SK-N-SH (cell line): ENCODE measurements around the gene DHPS. TPM values are rescaled to one million over a fixed set of nuclear protein-coding genes. Genes with fewer than 3 reads are reported as not detected.

Experiments
- CTCF ChIA-PET: fragments of 300-600, 350-600 bp; formaldehyde crosslinking; extraction: SDS; loops from one replicate; lab custom pipeline; 2021; lab: Yijun Ruan, JAX
- POLR2A ChIA-PET: fragments of 350-600 bp; sonication (Branson Sonifier 250); formaldehyde crosslinking; extraction: SDS; loops from one replicate; lab custom pipeline; 2020; ENCODE audit warnings: antibody characterized with exemption, inconsistent platforms; lab: Yijun Ruan, JAX
- DNase-seq: peaks from one replicate; pipeline ENCODE4 v3.0.0; 2012
- H2AFZ ChIP-seq: fragments of 200-600 bp; sonication (generic); 2 replicates; pipeline ENCODE4 v1.8.1; 2016; ENCODE audit warnings: antibody characterized with exemption, mild to moderate bottlenecking, low read depth
- H3F3A ChIP-seq: fragments of 200-600 bp; sonication (generic); replicated peaks from 2 replicates; pipeline ENCODE3; 2016; ENCODE audit warnings: antibody characterized with exemption, mild to moderate bottlenecking; ENCODE audit not compliant: insufficient read depth
- H3K27ac ChIP-seq, 2 experiments: fragments of 200-500 bp in 1 of 2; fragments of 200-600 bp in 1 of 2; sonication (Bioruptor generic) in 1 of 2; sonication (generic), shearing (Covaris generic) in 1 of 2; 2 replicates each; pipeline versions ENCODE4 v1.5.1 to v1.6.1; 2014 to 2016; ENCODE audit warnings: low read depth in 2 of 2, inconsistent platforms in 1 of 2, low read length in 1 of 2, mild to moderate bottlenecking in 1 of 2, mixed read lengths in 1 of 2
- H3K27me3 ChIP-seq: fragments of 200-600 bp; sonication (generic), shearing (Covaris generic); 2 replicates; pipeline ENCODE4 v1.6.1; 2016; ENCODE audit warnings: mixed run types; ENCODE audit not compliant: insufficient read depth
- H3K36me3 ChIP-seq, 2 experiments: fragments of 200-500 bp in 1 of 2; fragments of 200-600 bp in 1 of 2; sonication (Bioruptor generic) in 1 of 2; sonication (generic) in 1 of 2; replicated peaks in 1 of 2; 2 replicates each; pipeline versions ENCODE3 to v1.5.1; 2014 to 2016; ENCODE audit warnings: low read length in 1 of 2, mild to moderate bottlenecking in 1 of 2; ENCODE audit not compliant: insufficient read depth in 2 of 2, control insufficient read depth in 1 of 2
- H3K4me1 ChIP-seq, 2 experiments: fragments of 200-500 bp in 1 of 2; fragments of 200-600 bp in 1 of 2; sonication (Bioruptor generic) in 1 of 2; sonication (generic), shearing (Covaris generic) in 1 of 2; 2 replicates each; pipeline versions ENCODE4 v1.5.1 to v1.6.1; 2014 to 2016; ENCODE audit warnings: low read depth in 1 of 2, low read length in 1 of 2, mixed run types in 1 of 2; ENCODE audit not compliant: insufficient read depth in 2 of 2, control insufficient read depth in 1 of 2
- H3K4me2 ChIP-seq: fragments of 200-600 bp; sonication (generic), shearing (Covaris generic); 2 replicates; pipeline ENCODE4 v1.6.1; 2017; ENCODE audit warnings: mixed run types
- H3K4me3 ChIP-seq, 2 experiments: fragments of 200-500 bp in 1 of 2; fragments of 200-600 bp in 1 of 2; sonication (Bioruptor generic) in 1 of 2; sonication (generic), shearing (Covaris generic) in 1 of 2; 2 replicates each; pipeline versions ENCODE4 v1.5.1 to v1.8.1; 2014 to 2016; ENCODE audit warnings: low read depth in 2 of 2, inconsistent platforms in 1 of 2, low read length in 1 of 2, mild to moderate bottlenecking in 1 of 2, mixed read lengths in 1 of 2, moderate library complexity in 1 of 2
- H3K79me2 ChIP-seq: fragments of 200-600 bp; sonication (generic); 2 replicates; pipeline ENCODE4 v1.8.1; 2017; ENCODE audit warnings: mild to moderate bottlenecking; ENCODE audit not compliant: insufficient read depth
- H3K9ac ChIP-seq: fragments of 200-600 bp; sonication (generic); 2 replicates; pipeline ENCODE4 v1.6.1; 2017; ENCODE audit warnings: mixed run types
- H3K9me2 ChIP-seq: fragments of 200-600 bp; sonication (generic); 2 replicates; pipeline ENCODE4 v1.6.1; 2017; ENCODE audit warnings: mixed run types
- H3K9me3 ChIP-seq: fragments of 200-600 bp; sonication (generic); 2 replicates; pipeline ENCODE4 v1.6.1; 2017; ENCODE audit warnings: mixed run types, mild to moderate bottlenecking, moderate library complexity
- H4K20me1 ChIP-seq: fragments of 200-600 bp; sonication (generic); 2 replicates; pipeline ENCODE4 v1.6.1; 2017; ENCODE audit warnings: mild to moderate bottlenecking, mixed run types; ENCODE audit not compliant: insufficient read depth
- CHD2 ChIP-seq: fragments of 150-350 bp; IDR thresholded peaks from 2 replicates; pipeline ENCODE4 v1.6.1; 2018; ENCODE audit warnings: low read length; ENCODE audit not compliant: partially characterized antibody
- CTCF ChIP-seq: fragments of 200-600 bp; sonication (generic); IDR thresholded peaks from 2 replicates; pipeline ENCODE4 v1.6.1; 2017; ENCODE audit warnings: antibody characterized with exemption, mild to moderate bottlenecking, moderate library complexity
- ELF1 ChIP-seq: IDR thresholded peaks from 2 replicates; pipeline ENCODE4 v1.4.0; 2012
- EZH2phosphoT487 ChIP-seq: fragments of 200-600 bp; sonication (generic); IDR thresholded peaks from 2 replicates; pipeline ENCODE4 v1.6.1; 2017; ENCODE audit warnings: low read depth, mixed run types, mild to moderate bottlenecking, antibody characterized with exemption, moderate library complexity, borderline replicate concordance
- JUND ChIP-seq: IDR thresholded peaks from 2 replicates; pipeline ENCODE4 v1.4.0; 2012
- MAX ChIP-seq: IDR thresholded peaks from 2 replicates; pipeline ENCODE4 v1.4.0; 2012; ENCODE audit warnings: low read depth
- MEF2A ChIP-seq: IDR thresholded peaks from 2 replicates; pipeline ENCODE4 v1.4.0; 2012; ENCODE audit warnings: low read depth, borderline replicate concordance
- MXI1 ChIP-seq: IDR thresholded peaks from 2 replicates; pipeline ENCODE4 v1.6.1; 2012; ENCODE audit warnings: mild to moderate bottlenecking, low read depth, low read length, improper control_type of control experiment
- RAD21 ChIP-seq: IDR thresholded peaks from 2 replicates; pipeline ENCODE4 v1.6.1; 2012; ENCODE audit warnings: mild to moderate bottlenecking, low read length
- SIN3A ChIP-seq: IDR thresholded peaks from 2 replicates; pipeline ENCODE4 v1.6.1; 2012; ENCODE audit warnings: low read depth, mild to moderate bottlenecking, low read length, moderate library complexity, borderline replicate concordance
- SMC3 ChIP-seq: IDR thresholded peaks from 2 replicates; pipeline ENCODE4 v1.6.1; 2012; ENCODE audit warnings: low read depth, low read length, improper control_type of control experiment
- WGBS: methylation state at CpG from one replicate; pipeline ENCODE4 v1.1.6; 2017; ENCODE audit warnings: low lambda C conversion rate; 5-methylcytosine and 5-hydroxymethylcytosine counted together
- polyA plus RNA-seq, 3 experiments: library from polyadenylated mRNA; depleted of rRNA; stranded (reverse); fragments of >200 nt; gene quantifications; 2 replicates each; pipeline ENCODE4 v1.2.3, GENCODE V29; 2012

The DHPS gene
- polyA plus RNA-seq, 1 of the 3 experiments (the other 2 are of a cell fraction), result 179 TPM

GRCh38 chr19:12639901-12640613, 41.6 kb downstream of the DHPS start:
- 26% methylated on average over 23 of the region's 39 CpGs for WGBS
- no peaks in the 10 kb centered on the region for H3K27me3 ChIP-seq
- peak; percentile 92 for DNase-seq
- no peak overlapping the region for H3K9ac ChIP-seq
- peak overlapping the region; percentile 10; the same call in 1 of the 2 replicates for H3K4me2 ChIP-seq
- POLR2A ChIA-PET, result interaction anchor here (0.6 to 0.9 kb wide), 2 partner anchors 152 to 242 kb away, joined by 3 read pairs; no protein-coding TSS in a partner anchor
- H3F3A ChIP-seq, result no peaks in the 10 kb centered on the region
- H3K4me3 ChIP-seq, result peak overlapping the region in 1 of 2 experiments; percentile 46; a peak in 2 of 4 replicates
- no peaks in the 10 kb centered on the region for H3K9me3 ChIP-seq
- peak overlapping the region; percentile 89; the same call in 1 of the 2 replicates for H2AFZ ChIP-seq
- H3K9me2 ChIP-seq, result no peaks in the 10 kb centered on the region
- no peaks in the 10 kb centered on the region for H4K20me1 ChIP-seq
- CTCF ChIA-PET, result interaction anchor here (0.6 to 2.5 kb wide), 29 partner anchors 9 to 153 kb away, joined by 3 to 15 read pairs (median 4); partner anchors contain the start of genes MAN2B1, WDR83, ZNF490 and ZNF791
- peaks cover 0 to 5% of the 10 kb centered on the region in 2 experiments; a peak in 1 of 4 replicates for H3K4me1 ChIP-seq
- TF ChIP-seq MAX (peak; percentile 65; the same call in 1 of the 2 replicates), SMC3 (peak; percentile 22; the same call in 1 of the 2 replicates), MXI1 (peak; percentile 28; the same call in 1 of the 2 replicates), CTCF (peak; percentile 71), RAD21 (peak; percentile 51), JUND (no peak)
- no peak overlapping the region for H3K27ac ChIP-seq
- no peaks in the 10 kb centered on the region for H3K79me2 ChIP-seq
- H3K36me3 ChIP-seq, result no peaks in the 10 kb centered on the region

- Histone ChIP-seq H3K4me2 (no peak overlapping the region), H3F3A (peaks cover 5% of the 10 kb centered on the region), H3K36me3 (no peaks in the 10 kb centered on the region), H3K9me2 (no peaks in the 10 kb centered on the region), H3K4me1 (peaks cover 0 to 5% of the 10 kb centered on the region in 2 experiments; a peak in 1 of 4 replicates), H3K4me3 (no peak overlapping the region), H3K79me2 (no peaks in the 10 kb centered on the region)
- WGBS, result 86% methylated on average over 21 of the region's 22 CpGs
- no peak for TF ChIP-seq ELF1
- no peak for TF ChIP-seq EZH2phosphoT487
- no peak for TF ChIP-seq CHD2
- no peak for TF ChIP-seq JUND
- no peak for TF ChIP-seq MEF2A
- TF ChIP-seq SIN3A, result no peak
- TF ChIP-seq, all 33 proteins: peak for 0
- Histone ChIP-seq H3K9ac (no peak overlapping the region), H3K27ac (no peak overlapping the region), H2AFZ (no peak overlapping the region), H3K9me3 (no peaks in the 10 kb centered on the region), H3K27me3 (no peaks in the 10 kb centered on the region), H4K20me1 (no peaks in the 10 kb centered on the region)
- DNase-seq, result no peak
- ChIA-PET POLR2A (no interaction called here), CTCF (interaction anchor here (0.7 to 2.5 kb wide), 3 partner anchors 13 to 38 kb away, joined by 3 to 15 read pairs (median 8); no protein-coding TSS in a partner anchor)
These were observed 43.0 kb downstream of the DHPS start for GRCh38 chr19:12638611-12639182.
